ENCODE measurements around the gene UBE2F. TPM values are rescaled to one million over a fixed set of nuclear protein-coding genes. Genes with fewer than 3 reads are reported as not detected.

UBE2F gene
- total and polyA plus RNA-seq, 9 of the 15 experiments (the other 6 are each of a cell fraction or from before 2014, with no cell fraction given): 18.1 to 88.1 (median 53.0) TPM

GRCh38 chr2:237966565-237967462, at the start of gene UBE2F (continued):
- no peak for TF ChIP-seq ETV1 (tag; conservative IDR thresholded peaks at IDR 0.05; ENCODE audit: low read depth)
- TF ChIP-seq REST (IDR thresholded peaks at IDR 0.05; ENCODE audit: borderline replicate concordance): no peak
- no peak for TF ChIP-seq REST (CRISPR knock-in tag; IDR thresholded peaks at IDR 0.05; ENCODE audit: low read depth)
- no peak for TF ChIP-seq PATZ1 (CRISPR knock-in tag; IDR thresholded peaks at IDR 0.05; ENCODE audit: borderline replicate concordance)
- no peak for TF ChIP-seq CBX8 (IDR thresholded peaks at IDR 0.05; ENCODE audit: borderline replicate concordance, extremely low read depth, low read depth, low read length, poor library complexity, severe bottlenecking)
- TF ChIP-seq ZNF77 (CRISPR knock-in tag; IDR thresholded peaks at IDR 0.05): no peak
- no peak for TF ChIP-seq ZNF280A (IDR thresholded peaks at IDR 0.05; ENCODE audit: low read depth, partially characterized antibody)
- TF ChIP-seq ZNF76 (CRISPR knock-in tag; IDR thresholded peaks at IDR 0.05; ENCODE audit: borderline replicate concordance): no peak
- no peak for TF ChIP-seq ZNF583 (CRISPR knock-in tag; IDR thresholded peaks at IDR 0.05)
- no peak for TF ChIP-seq PHB2 (IDR thresholded peaks at IDR 0.05; ENCODE audit: low read depth)
- TF ChIP-seq ZKSCAN8 (CRISPR knock-in tag; IDR thresholded peaks at IDR 0.05): no peak
- TF ChIP-seq ZBTB9 (CRISPR knock-in tag; IDR thresholded peaks at IDR 0.05): no peak
- TF ChIP-seq PRPF4 (IDR thresholded peaks at IDR 0.05; ENCODE audit: insufficient read depth, low read depth, low read length, poor library complexity, severe bottlenecking): peak; percentile 40

Data from K562 (cell line).